Stimulated activated CD4-positive, alpha-beta T cell treated with anti-CD3 and anti-CD28 coated beads, Interleukin-4, amount 100 ng/mL, for 4 hours (primary cell): ENCODE results near the gene CD200R1.

ENCODE experiments used
- DNase-seq, 2 experiments: peaks; one replicate each; pipeline ENCODE4 v3.0.0-alpha.2; 2020

Gene CD200R1

DNA sequence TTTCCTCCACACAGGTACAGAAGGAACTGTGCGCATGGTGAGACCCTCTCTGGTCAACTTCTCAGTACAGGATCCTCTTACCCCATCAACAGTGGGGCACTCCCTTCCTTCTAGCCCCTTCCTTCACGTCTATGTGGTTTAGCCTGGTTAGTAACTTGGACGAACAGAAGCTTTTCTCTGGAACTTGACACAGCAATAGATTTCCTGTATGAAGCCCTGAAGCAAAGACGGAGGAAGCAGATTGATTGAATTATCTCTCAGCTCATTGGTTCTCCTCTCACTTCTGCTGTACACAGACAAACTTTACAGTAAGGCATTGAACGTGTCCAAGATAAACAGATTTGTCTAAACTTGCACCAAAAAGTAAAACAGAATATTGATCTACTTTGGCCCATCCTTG lies at the start of gene CD200R1:
TSS of gene CD200R1 (minus strand) at position 210 of the 400 bp plus-strand sequence. CDS start 246 bp downstream, outside the sequence.
- no peak for DNase-seq

- DNase-seq, result no peak
These were observed 46.6 kb upstream of the CD200R1 start for GRCh38 chr3:113021471-113021870.

DNA sequence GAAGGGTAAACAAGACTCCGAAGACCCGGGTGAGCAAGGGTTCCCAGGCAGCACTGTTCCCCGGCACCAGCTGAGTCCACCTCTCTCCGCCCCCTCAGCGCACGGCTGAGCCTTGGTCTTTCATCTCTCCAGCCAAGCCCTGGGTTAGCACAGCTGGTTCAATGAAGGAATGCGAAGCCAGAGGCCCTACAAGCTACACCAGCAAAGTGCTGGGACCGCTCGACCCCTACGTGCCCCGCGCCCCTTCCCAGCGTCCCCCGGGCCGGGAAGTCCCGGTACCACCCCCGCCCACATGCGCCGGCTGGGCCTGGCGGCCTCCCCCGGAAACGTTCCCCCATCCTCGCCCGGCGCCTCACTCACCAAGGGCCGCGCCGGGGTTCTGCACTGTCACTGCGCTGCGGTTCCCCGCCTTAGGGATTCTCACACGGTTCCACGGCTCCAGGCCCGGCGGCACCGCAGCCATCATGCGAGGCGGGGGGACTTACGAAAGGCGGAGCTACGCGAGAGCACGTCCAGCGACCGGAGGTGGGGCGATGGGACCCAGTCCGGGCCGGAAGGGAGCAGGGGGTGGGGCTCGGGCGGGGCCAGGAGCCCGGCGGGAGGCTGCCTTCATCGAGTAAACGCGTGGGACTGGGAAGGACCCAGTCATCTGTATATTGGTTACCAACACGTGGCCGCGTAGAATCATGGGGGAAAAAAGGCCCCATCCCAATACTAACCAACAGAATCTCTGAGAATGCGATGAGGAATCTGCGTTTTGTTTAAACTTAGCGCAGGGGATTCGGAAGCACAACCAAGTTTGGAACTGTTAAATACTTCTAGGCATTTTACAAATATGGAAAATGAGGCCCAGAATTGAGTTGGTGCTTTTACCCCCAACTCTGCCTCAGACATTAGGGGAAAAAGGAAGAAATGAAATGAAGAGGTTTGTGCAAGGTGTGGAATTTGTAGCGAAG lies 44.6 kb upstream of the CD200R1 start:
- peak; percentile 87 to 89 for DNase-seq

DNA sequence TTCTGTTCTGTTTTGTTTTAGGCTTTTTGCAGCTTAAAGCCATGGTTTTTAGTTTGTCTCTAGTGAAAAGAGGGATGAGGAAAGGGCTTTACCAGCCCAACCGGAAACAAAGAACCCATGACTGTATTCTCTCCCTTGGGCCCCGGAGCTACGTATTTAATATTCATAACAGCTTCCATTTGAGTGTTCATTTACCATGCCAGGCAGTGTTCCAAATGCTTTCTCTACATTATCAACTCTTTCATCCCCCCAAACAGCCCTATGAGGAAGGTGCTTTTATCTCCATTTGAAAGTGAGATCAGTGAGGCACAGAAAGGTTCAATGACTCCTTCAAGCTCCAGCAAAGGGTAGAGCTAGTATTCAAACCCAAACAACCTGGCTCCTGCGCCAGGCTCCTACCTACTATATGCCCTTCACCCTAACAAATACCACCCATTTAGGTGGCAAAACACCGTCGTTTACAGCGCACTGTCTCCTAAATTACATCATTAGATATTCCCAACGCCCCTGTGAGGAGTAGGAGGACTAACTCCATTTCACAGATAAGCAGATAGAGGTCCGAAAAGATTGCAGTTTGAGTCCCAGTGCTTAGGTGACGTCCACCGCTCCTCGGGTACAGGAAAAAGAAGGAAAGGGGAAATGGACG lies 43.8 kb upstream of the CD200R1 start:
- no peak for DNase-seq

DNA sequence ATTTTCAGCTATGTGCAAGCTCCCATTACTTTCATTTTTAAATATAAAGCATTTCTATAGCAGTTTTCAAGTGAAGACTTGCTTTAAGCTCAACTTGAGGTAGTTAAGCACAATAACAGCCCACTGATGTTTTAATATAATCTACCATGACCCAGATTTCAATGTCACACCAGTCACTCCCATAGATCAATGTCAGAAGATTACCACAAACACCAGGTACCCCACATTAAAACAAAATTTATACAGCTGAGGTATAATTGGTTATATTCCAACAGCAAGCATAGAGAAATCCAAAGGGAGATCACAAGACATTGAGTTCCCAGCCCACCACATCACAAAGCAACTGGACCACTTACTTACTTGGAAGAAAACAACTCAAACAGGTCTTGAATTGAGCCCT lies 38.7 kb upstream of the CD200R1 start:
- no peak for DNase-seq

- no peak for DNase-seq
These were observed 33.2 kb upstream of the CD200R1 start for GRCh38 chr3:113008117-113008516.

- DNase-seq, result peak in 1 of 2 experiments; percentile 20
These were observed 31.6 kb upstream of the CD200R1 start for GRCh38 chr3:113006359-113007056.

- DNase-seq, result no peak
These were observed 30.7 kb upstream of the CD200R1 start for GRCh38 chr3:113005611-113006010.

- DNase-seq, result peak in 1 of 2 experiments; percentile 58
These were observed 27.8 kb upstream of the CD200R1 start for GRCh38 chr3:113002679-113003078.

DNA sequence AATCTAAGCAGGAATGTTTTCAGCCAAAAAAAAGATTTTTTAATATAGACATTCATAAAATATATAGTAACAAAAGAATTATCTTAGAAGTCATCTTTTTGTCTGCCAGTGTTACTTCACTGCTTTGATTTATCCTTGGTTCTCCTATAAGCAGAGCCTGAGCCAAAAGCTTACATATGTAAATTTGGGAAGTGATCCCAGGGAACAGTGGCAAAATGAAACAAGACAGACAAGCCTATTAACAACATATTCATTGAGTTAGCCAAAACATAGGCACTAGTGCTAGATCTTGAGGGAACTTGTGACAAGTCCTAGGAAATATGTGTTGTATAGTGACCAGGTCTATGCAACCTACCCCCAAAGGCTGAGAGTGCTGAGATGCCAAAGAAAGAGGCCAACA lies 27.1 kb upstream of the CD200R1 start:
- no peak for DNase-seq

DNA sequence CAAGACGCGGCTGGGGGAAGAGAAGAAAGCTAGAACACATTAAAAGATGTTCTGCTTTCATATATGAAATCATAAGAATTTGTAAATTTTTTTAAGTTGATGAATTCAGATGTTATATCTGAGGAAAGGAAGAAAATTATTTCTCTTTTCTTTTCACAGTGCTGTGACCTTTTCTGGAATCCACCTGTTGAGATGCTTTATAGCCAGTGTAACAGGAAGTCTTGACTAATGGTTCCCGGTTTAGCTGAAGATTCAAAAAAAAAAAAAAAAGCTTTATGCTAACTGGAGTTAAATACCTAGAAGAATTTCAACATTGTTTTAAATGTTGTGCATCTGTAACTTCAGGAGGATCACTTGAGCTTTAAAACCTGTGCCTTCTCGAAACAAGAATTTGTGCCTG lies 25.8 kb upstream of the CD200R1 start:
- no peak for DNase-seq

DNA sequence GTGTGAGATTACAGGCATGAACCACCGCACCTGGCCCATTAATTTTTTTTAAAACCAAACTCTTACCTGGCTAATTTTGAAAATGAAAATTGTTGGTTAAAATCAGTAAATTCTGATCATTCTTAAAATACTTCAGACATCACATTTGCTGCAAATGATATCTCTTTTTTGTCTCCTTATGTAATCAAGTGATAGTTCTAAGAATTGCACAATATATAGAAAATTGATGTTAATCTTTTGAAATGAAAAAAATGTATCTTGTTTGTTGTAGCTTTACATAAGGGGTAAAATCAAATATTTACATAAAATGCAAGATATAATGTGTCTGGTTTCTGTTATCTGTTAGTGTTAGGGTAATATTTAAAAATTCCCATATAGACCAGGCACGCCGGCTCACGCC lies 20.9 kb upstream of the CD200R1 start:
- DNase-seq, result no peak

DNA sequence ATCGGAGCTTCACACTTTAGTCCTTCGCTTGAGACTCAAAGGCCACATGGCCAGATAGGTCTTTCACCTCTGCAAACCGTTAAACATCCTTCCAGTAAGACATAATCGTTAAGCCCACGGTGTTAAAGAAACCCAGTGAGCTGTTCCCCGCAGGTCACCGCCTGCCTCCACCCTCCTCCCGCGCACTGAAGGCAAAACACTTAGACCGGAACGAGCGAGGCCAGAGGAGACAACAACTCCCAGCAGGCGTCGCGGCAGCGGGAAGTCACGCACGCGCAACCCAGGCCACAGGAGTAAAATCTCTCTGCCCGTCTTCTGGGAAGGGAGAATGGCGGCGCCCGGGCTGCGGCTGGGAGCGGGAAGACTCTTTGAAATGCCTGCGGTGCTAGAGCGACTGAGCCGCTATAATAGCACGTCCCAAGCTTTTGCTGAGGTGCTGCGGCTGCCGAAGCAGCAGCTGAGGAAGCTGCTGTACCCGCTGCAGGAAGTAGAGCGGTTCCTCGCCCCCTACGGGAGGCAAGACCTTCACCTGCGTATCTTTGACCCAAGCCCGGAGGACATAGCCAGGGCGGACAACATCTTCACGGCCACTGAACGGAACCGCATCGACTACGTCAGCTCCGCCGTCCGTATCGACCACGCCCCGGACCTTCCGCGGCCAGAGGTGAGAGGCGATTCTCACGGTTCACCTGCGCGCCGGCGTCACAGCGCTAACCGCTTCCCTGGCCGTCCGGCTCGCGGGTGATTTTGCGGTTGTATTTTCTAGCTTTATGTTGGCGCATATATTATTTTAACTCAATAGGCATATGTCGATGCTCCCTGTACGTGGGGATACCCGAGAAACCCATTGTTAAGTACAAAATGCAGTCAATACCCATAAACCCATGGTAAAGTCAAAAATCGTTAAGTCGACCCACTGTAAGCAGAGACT lies 16.0 kb upstream of the CD200R1 start, which contains the start of gene GTPBP8:
TSS of gene GTPBP8 (plus strand) at position 313 of the 931 bp plus-strand sequence. CDS start at position 329, 16 bp downstream.
- peak; percentile 83 for DNase-seq

DNA sequence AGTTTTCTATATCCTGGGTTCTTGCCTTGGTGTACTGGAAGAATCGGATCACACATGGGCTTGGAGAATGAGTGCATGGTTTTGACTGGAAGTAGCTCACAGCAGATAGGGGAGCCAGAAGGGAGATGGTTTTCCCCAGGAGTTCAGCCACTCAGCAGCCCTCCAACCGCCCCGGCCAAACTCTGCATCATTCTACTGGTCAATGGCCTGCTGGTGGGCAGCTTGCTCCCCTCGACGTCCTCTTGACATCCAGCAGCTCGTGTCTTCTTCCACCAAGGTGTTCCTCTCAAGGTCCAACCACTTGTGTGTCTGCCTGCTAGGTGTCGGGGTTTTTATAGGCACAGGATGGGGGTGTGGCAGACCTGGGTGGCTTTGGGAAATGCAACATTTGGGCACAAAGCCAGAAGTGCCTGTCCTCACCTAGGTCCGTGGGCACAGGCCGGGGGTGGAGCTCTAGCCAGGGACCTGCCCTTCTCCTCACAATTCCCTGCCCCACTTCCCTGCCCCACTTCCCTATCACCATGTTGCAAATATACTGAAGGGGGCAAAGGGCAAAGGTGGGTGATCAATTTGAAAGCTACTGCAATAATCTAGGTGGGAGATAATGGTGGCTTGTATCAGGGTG lies 12.9 kb upstream of the CD200R1 start:
- DNase-seq, result no peak

GRCh38 chr3:112984485-112984884 lies 9.6 kb upstream of the CD200R1 start:
- peak in 1 of 2 experiments; percentile 50 for DNase-seq

DNA sequence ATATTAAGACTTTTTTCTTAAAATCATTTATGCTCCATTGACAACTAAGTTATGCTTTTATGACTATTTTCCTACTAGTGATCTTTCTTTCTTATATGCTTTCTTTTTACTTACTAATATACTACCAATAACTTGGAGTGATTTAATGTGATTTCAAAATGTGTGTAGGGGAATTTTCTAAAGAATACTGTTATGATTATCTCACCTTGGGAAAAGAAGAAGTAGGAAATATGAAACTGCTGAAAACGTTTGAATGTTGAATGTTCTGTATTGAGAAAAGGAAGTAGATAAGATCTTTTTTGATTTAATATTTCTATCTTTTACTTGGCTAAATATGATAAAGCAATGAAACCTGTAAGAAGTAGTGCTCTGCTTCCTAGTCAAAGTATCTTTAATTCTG lies 7.8 kb upstream of the CD200R1 start:
- no peak for DNase-seq

DNA sequence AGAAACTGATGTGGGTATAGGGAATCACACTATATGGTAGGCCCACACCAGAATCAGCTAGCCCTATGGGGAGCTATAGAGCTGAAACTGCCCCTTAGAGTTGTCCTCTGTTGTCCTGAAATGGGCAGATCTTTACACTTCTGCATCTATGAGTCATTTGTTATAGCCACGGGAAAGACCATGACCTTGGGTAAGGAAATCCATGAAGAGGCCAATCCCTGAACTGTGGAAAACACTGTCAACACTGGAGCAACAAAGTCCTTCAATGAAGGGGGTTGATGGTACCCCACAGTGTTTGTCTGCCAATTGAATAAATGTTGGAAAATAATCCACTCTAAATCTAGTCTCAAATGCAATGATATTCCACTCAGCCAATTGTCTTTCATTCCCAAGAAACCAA lies 5.2 kb upstream of the CD200R1 start:
- DNase-seq, result no peak

DNA sequence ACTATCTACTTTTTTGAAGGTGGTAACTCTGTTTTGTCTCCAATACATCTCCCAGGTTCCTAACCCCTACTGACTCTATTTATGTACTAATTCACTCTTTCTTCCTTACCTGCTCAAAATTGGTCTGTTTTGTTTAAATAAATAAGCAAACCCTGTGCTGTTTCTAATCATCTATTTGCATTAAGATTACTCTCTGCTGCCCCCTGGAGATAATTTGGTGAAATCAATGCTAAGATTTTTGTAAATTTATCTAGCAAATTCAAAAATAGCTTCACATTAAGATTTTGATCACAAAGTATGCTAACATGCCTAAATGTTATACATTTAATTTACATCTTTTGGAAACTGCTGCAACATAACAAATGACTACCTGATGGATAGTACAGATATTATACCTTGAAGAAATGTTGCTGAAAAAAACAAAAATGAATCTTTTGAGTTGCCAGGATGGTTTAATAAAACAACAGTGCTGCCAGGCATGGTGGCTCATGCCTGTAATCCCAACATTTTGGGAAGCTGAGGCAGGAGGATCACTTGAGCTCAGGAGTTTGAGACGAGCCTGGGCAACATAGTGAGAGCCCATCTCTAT lies 4.4 kb upstream of the CD200R1 start:
- DNase-seq, result no peak

DNA sequence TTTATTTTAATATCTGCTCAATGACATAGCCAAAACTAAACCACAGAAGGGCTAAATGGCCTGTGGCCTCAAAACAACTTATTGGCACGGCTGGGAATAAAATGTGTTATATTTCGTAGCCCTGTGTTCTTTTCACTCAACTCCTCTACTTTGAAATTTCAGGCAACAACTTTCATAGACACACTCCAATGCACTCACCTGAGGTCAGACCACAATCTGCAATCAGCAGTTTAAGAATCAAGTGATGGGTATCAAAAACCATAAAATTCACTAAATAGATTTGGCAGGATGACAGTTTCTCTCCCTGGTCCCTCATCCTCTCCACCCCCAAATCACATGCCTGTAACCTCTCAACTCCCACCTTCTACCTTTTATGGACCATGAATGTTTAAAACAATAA lies 2.0 kb upstream of the CD200R1 start:
- no peak for DNase-seq

- no peak for DNase-seq
These were observed 1.1 kb upstream of the CD200R1 start for GRCh38 chr3:112976001-112976400.

GRCh38 chr3:112974178-112974517 lies 755 bp downstream of the CD200R1 start:
- DNase-seq, result no peak
